Hepatocyte (in vitro differentiated cells): Measurements from ENCODE around the gene PPP1R9A. TPM values are rescaled to one million over a fixed set of nuclear protein-coding genes. Genes with fewer than 3 reads are reported as not detected.

ENCODE experiments used
- DNase-seq: peaks from one replicate; pipeline ENCODE4 v3.0.0-alpha.2; 2016; ENCODE audit warnings: low spot score
- H2AFZ ChIP-seq: fragments of 200-600 bp; sonication (generic); 2 replicates; pipeline ENCODE4 v1.6.0; 2016; ENCODE audit warnings: antibody characterized with exemption, mild to moderate bottlenecking
- H3K27ac ChIP-seq: fragments of 200-600 bp; sonication (generic); 2 replicates; pipeline ENCODE4 v1.5.1; 2016; ENCODE audit warnings: mild to moderate bottlenecking
- H3K27me3 ChIP-seq: fragments of 200-600 bp; sonication (generic); 2 replicates; pipeline ENCODE4 v1.6.1; 2016
- H3K36me3 ChIP-seq: fragments of 200-600 bp; sonication (generic); replicated peaks from 2 replicates; pipeline ENCODE4 v1.5.1; 2016; ENCODE audit warnings: low read depth; ENCODE audit not compliant: insufficient read depth
- H3K4me1 ChIP-seq: fragments of 200-600 bp; sonication (generic); 2 replicates; pipeline ENCODE4 v1.5.1; 2016; ENCODE audit warnings: mild to moderate bottlenecking, moderate library complexity; ENCODE audit not compliant: insufficient read depth
- H3K4me2 ChIP-seq: fragments of 200-600 bp; sonication (generic); 2 replicates; pipeline ENCODE4 v1.6.0; 2016
- H3K4me3 ChIP-seq: fragments of 200-600 bp; sonication (generic); 2 replicates; pipeline ENCODE4 v1.5.1; 2016; ENCODE audit warnings: mild to moderate bottlenecking
- H3K79me2 ChIP-seq: fragments of 200-600 bp; sonication (generic); 2 replicates; pipeline ENCODE4 v1.6.0; 2017; ENCODE audit warnings: mild to moderate bottlenecking
- H3K9me2 ChIP-seq: fragments of 200-600 bp; sonication (generic); replicated peaks from 2 replicates; pipeline ENCODE4 v1.6.0; 2017; ENCODE audit warnings: mild to moderate bottlenecking; ENCODE audit not compliant: insufficient read depth
- H3K9me3 ChIP-seq: fragments of 200-600 bp; sonication (generic); 2 replicates; pipeline ENCODE4 v1.5.1; 2016; ENCODE audit warnings: low read depth, mild to moderate bottlenecking
- H4K20me1 ChIP-seq: fragments of 200-600 bp; sonication (generic); 2 replicates; pipeline ENCODE4 v1.6.0; 2016; ENCODE audit warnings: mild to moderate bottlenecking; ENCODE audit not compliant: insufficient read depth, poor library complexity, severe bottlenecking
- EZH2 ChIP-seq: fragments of 200-600 bp; sonication (generic); IDR thresholded peaks from 2 replicates; pipeline ENCODE4 v1.6.1; 2016; ENCODE audit warnings: antibody characterized with exemption, mild to moderate bottlenecking, borderline replicate concordance
- EZH2phosphoT487 ChIP-seq: fragments of 200-600 bp; sonication (generic); IDR thresholded peaks from one replicate; pipeline ENCODE4 v1.6.1; 2018; ENCODE audit warnings: antibody characterized with exemption, mild to moderate bottlenecking, low read depth, moderate library complexity; ENCODE audit not compliant: unreplicated experiment, severe bottlenecking
- WGBS: methylation state at CpG from one replicate; pipeline ENCODE4 v1.1.6; 2016; ENCODE audit warnings: low lambda C conversion rate; ENCODE audit errors: missing lambda C conversion rate; 5-methylcytosine and 5-hydroxymethylcytosine counted together
- polyA plus RNA-seq: library from polyadenylated mRNA; unstranded; fragments of >200 nt; fragmentation: Nextera tagmentation; extraction: Ambion mirVana; gene quantifications from 2 replicates; pipeline ENCODE4 v1.2.1, GENCODE V29; 2016
- total RNA-seq: library from RNA; depleted of rRNA; stranded (reverse); fragments of >200 nt; gene quantifications from 2 replicates; pipeline ENCODE4 v1.2.3, GENCODE V29; 2014
- TF ChIP-seq, protein P1 (sequence below): fragments of 200-600 bp; sonication (generic); IDR thresholded peaks from 2 replicates; pipeline ENCODE4 v1.5.1; 2016; ENCODE audit warnings: antibody characterized with exemption, mild to moderate bottlenecking; ENCODE audit not compliant: poor library complexity

PPP1R9A gene
- total and polyA plus RNA-seq, 2 experiments from 2014 or later, result 11.7 to 25.7 TPM

DNA sequence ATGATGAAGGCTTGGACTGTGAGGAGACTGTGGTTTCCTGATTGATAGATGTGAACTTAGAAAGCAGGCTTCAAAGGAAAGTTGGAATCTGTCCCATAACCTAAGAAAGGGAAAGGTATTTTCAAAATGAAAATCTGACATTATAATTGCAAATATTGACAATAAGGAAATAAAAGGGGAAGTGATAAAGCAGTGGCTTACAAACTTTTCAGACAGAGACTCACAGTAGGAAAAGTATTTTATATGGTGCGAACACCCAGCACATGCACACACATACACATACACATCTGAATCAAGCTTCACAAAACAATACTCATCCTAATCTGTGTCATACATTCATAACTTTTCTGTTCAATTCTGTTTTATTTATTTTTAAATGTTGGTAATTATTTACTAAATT, 412.2 kb downstream of the PPP1R9A start:
- H3K4me2 ChIP-seq, result no peak overlapping the region
- no peaks in the 10 kb centered on the region for H3K27me3 ChIP-seq
- H3K9me2 ChIP-seq, result no peaks in the 10 kb centered on the region
- peaks cover 5% of the 10 kb centered on the region for H3K4me1 ChIP-seq
- 94% methylated on average over 1 of the region's 1 CpG for WGBS
- H3K27ac ChIP-seq, result no peak overlapping the region
- no peaks in the 10 kb centered on the region for H3K79me2 ChIP-seq
- H2AFZ ChIP-seq, result no peak overlapping the region
- no peaks in the 10 kb centered on the region for H4K20me1 ChIP-seq
- no peak overlapping the region for H3K4me3 ChIP-seq
- no peak for DNase-seq
- H3K9me3 ChIP-seq, result no peaks in the 10 kb centered on the region
- TF ChIP-seq, protein P1, sequence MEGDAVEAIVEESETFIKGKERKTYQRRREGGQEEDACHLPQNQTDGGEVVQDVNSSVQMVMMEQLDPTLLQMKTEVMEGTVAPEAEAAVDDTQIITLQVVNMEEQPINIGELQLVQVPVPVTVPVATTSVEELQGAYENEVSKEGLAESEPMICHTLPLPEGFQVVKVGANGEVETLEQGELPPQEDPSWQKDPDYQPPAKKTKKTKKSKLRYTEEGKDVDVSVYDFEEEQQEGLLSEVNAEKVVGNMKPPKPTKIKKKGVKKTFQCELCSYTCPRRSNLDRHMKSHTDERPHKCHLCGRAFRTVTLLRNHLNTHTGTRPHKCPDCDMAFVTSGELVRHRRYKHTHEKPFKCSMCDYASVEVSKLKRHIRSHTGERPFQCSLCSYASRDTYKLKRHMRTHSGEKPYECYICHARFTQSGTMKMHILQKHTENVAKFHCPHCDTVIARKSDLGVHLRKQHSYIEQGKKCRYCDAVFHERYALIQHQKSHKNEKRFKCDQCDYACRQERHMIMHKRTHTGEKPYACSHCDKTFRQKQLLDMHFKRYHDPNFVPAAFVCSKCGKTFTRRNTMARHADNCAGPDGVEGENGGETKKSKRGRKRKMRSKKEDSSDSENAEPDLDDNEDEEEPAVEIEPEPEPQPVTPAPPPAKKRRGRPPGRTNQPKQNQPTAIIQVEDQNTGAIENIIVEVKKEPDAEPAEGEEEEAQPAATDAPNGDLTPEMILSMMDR, result no peak
- TF ChIP-seq EZH2phosphoT487, result no peak
- TF ChIP-seq EZH2, result no peak
- no peaks in the 10 kb centered on the region for H3K36me3 ChIP-seq

DNA sequence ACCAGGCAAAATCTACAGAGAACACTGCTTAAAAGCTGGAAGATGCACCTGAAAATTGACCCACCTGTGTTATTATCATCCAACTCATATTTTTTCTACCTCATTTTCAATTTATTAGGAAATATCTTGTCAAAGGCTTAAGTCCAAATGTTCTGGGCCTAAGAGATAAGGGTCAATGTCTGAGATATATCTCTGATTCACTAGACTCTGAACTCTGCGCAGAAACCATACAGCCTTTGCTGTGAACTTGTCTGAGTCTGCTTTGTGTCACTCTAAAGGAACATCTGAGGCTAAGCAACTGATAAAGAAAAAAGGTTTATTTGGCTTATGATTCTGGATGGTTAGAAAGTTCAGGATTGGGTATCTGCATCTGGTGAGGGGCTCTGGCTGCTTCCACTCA, 413.3 kb downstream of the PPP1R9A start:
- 42% methylated on average over 1 of the region's 1 CpG for WGBS
- no peaks in the 10 kb centered on the region for H3K9me3 ChIP-seq
- TF ChIP-seq, protein P1, result no peak
- TF ChIP-seq EZH2 (no peak), EZH2phosphoT487 (no peak)

DNA sequence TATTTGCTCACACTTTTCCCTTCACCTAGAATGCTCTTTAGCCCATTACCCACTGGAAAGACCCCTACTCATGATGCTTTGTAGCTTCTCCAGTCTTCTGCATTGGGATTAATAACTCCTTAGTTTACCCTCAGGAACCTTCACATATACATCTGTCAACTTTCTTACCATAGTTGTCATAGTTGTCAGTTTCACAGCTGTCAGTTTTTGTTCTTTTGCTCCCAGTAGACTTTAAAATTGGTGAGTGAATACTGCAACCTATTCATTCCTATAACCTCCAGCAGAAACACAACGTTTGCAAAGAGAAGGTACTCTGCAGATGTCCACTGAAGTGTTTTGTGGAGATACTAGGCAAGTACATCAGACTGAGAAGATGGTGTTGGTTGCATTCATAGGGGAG, 414.3 kb downstream of the PPP1R9A start:
- DNase-seq, result no peak
- Histone ChIP-seq H3K4me3 (no peak overlapping the region), H3K36me3 (no peaks in the 10 kb centered on the region), H3K27ac (no peak overlapping the region), H3K9me3 (no peaks in the 10 kb centered on the region), H3K9me2 (no peaks in the 10 kb centered on the region), H2AFZ (no peak overlapping the region), H4K20me1 (no peaks in the 10 kb centered on the region), H3K4me1 (peaks cover 5% of the 10 kb centered on the region), H3K4me2 (no peak overlapping the region), H3K27me3 (peaks cover 3% of the 10 kb centered on the region), H3K79me2 (no peaks in the 10 kb centered on the region)
- WGBS, result 94% methylated on average over 1 of the region's 1 CpG
- no peak for TF ChIP-seq EZH2phosphoT487
- TF ChIP-seq, protein P1, result no peak
- no peak for TF ChIP-seq EZH2

More for the DNA sequence above, 413.3 kb downstream of the PPP1R9A start:
- peaks cover 5% of the 10 kb centered on the region for H3K4me1 ChIP-seq
- H3K9me2 ChIP-seq, result no peaks in the 10 kb centered on the region
- peaks cover 3% of the 10 kb centered on the region for H3K27me3 ChIP-seq
- H4K20me1 ChIP-seq, result no peaks in the 10 kb centered on the region
- DNase-seq, result no peak
- H3K36me3 ChIP-seq, result no peaks in the 10 kb centered on the region
- H3K4me2 ChIP-seq, result no peak overlapping the region
- H3K27ac ChIP-seq, result no peak overlapping the region
- no peaks in the 10 kb centered on the region for H3K79me2 ChIP-seq
- H3K4me3 ChIP-seq, result no peak overlapping the region
- H2AFZ ChIP-seq, result no peak overlapping the region

DNA sequence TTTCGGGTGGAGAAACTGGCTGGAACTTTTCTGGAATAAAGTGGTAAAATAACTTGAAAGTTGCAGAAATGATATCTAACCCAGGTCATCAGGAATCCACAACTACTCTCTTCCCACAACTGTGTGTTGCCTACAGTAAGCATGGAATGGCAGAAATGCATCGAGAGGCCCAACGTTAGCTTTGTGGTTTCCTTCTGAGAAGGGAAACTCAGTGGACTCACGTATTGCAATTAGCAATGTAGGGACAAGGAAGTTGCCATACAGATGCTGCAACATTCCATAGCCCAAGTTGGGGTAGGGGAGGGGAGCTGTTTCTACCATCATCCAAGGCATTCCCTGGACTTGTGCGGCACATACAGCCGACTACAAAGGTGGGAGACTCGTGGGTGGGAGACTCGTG, 415.0 kb downstream of the PPP1R9A start:
- H3K27ac ChIP-seq, result no peak overlapping the region
- TF ChIP-seq EZH2, result no peak
- TF ChIP-seq EZH2phosphoT487, result no peak
- TF ChIP-seq, protein P1, result no peak
- no peaks in the 10 kb centered on the region for H3K9me3 ChIP-seq
- H2AFZ ChIP-seq, result no peak overlapping the region
- H3K36me3 ChIP-seq, result no peaks in the 10 kb centered on the region
- peaks cover 5% of the 10 kb centered on the region for H3K4me1 ChIP-seq
- H3K79me2 ChIP-seq, result no peaks in the 10 kb centered on the region
- no peaks in the 10 kb centered on the region for H3K9me2 ChIP-seq
- no peaks in the 10 kb centered on the region for H4K20me1 ChIP-seq
- H3K4me3 ChIP-seq, result no peak overlapping the region
- WGBS, result 86% methylated on average over 8 of the region's 8 CpGs
- DNase-seq, result no peak
- no peak overlapping the region for H3K4me2 ChIP-seq
- peaks cover 3% of the 10 kb centered on the region for H3K27me3 ChIP-seq
